ENCODE measurements around the gene SNX6.
"Not testable (repeated sequence)": the region's sequence is repeated elsewhere in the genome, so short reads cannot be mapped to it uniquely, and the experiment has no call there.

The SNX6 gene

GRCh38 chr14:34562037-34562775 is 67.7 kb downstream of the SNX6 start:
- DNase-seq = not testable (repeated sequence)

DNA sequence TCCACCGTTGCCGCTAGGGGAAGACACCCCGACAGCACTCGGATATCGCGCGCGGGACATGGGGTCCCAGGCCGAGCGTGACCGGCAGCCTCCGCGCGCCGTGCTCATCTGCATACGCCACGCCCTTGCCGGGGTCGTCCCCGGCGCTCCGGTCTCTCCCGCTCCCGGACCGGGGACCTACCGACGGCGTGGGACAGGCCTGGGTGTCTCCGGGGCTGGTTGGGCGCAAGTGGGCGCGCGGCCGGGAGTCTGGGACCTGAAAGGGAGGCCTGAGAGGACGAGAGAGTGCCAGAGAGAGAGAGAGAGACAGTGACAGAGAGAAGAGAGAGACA is 73.5 kb downstream of the SNX6 start:
- not testable (repeated sequence) for DNase-seq

DNA sequence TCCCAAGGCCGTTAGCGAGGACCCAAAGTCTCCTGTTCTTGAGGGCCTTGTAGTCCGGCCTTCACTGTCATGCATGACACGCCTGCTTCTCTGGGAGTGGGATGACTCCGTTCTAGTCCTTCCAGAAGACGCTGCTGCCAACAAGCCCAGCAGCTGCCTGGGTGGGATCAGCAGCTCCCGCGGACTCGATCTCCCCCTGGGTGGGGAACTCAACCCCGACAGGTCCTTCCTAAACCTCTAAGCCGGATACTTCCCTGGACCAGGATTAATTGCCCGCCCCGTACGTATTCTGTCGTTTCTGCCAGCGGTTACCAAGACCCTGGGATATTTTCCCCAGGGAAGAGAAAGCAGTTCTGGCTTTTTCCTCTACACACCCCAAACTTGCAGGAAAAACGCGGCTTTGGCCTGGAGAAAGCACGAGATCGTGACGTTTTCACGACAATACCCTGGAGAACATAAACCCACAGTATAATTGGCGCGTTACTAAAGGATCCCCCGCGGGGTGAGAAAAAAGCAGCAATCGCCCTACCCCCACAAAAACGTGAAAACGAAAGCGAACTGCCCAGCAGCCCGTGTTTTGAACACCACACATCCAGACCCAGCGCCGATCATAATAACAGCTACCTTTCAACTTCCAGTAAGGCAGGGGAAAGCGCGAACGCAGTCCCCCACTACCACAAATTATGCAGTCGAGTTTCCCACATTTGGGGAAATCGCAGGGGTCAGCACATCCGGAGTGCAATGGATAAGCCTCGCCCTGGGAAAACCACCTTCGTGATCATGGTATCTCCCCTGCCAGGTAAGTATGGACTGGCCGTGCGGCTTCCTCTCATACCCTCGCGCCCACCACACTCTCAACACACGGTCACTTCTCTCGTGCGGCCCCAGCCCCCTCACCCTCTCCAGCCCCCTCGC is 74.1 kb downstream of the SNX6 start:
- DNase-seq = not testable (repeated sequence)

GRCh38 chr14:34554540-34555250 is 75.3 kb downstream of the SNX6 start:
- DNase-seq = no peak

GRCh38 chr14:34549276-34549966 is 80.5 kb downstream of the SNX6 start:
- DNase-seq = not testable (repeated sequence)

GRCh38 chr14:34548472-34548981 is 81.4 kb downstream of the SNX6 start:
- DNase-seq = no peak

DNA sequence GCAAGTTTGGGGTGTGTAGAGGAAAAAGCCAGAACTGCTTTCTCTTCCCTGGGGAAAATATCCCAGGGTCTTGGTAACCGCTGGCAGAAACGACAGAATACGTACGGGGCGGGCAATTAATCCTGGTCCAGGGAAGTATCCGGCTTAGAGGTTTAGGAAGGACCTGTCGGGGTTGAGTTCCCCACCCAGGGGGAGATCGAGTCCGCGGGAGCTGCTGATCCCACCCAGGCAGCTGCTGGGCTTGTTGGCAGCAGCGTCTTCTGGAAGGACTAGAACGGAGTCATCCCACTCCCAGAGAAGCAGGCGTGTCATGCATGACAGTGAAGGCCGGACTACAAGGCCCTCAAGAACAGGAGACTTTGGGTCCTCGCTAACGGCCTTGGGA is 82.8 kb downstream of the SNX6 start:
- DNase-seq = not testable (repeated sequence)

DNA sequence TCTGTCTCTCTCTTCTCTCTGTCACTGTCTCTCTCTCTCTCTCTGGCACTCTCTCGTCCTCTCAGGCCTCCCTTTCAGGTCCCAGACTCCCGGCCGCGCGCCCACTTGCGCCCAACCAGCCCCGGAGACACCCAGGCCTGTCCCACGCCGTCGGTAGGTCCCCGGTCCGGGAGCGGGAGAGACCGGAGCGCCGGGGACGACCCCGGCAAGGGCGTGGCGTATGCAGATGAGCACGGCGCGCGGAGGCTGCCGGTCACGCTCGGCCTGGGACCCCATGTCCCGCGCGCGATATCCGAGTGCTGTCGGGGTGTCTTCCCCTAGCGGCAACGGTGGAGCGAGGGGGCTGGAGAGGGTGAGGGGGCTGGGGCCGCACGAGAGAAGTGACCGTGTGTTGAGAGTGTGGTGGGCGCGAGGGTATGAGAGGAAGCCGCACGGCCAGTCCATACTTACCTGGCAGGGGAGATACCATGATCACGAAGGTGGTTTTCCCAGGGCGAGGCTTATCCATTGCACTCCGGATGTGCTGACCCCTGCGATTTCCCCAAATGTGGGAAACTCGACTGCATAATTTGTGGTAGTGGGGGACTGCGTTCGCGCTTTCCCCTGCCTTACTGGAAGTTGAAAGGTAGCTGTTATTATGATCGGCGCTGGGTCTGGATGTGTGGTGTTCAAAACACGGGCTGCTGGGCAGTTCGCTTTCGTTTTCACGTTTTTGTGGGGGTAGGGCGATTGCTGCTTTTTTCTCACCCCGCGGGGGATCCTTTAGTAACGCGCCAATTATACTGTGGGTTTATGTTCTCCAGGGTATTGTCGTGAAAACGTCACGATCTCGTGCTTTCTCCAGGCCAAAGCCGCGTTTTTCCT is 83.4 kb downstream of the SNX6 start:
- not testable (repeated sequence) for DNase-seq

- DNase-seq = not testable (repeated sequence)
Measured at GRCh38 chr14:34540181-34541059, 89.5 kb downstream of the SNX6 start.

- DNase-seq = no peak
Measured at GRCh38 chr14:34539407-34540180, 90.4 kb downstream of the SNX6 start, which contains the start of gene EAPP. TSS of gene EAPP (minus strand) at chr14:34539701. CDS start at chr14:34539628, 73 bp downstream.

- DNase-seq = no peak
Measured at GRCh38 chr14:34538871-34539406, 91.0 kb downstream of the SNX6 start.

GRCh38 chr14:34538096-34538495 is 91.9 kb downstream of the SNX6 start:
- DNase-seq = not testable (repeated sequence)

DNA sequence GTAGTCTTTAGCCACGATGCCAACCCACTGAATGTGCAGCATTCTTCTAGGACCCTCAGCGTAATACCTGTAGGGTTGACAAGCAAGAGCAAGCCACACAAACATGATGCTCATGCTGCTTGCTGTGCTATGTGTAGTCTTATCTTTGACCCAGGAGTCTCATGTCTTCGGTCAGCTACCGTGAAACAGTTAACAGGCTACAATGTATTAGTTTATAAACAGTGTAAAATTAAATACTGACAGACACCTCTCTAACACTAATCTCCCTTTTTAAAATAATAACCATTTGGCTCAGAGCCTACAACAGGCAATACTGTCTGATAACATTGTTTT is 92.3 kb downstream of the SNX6 start:
- DNase-seq = no peak

DNA sequence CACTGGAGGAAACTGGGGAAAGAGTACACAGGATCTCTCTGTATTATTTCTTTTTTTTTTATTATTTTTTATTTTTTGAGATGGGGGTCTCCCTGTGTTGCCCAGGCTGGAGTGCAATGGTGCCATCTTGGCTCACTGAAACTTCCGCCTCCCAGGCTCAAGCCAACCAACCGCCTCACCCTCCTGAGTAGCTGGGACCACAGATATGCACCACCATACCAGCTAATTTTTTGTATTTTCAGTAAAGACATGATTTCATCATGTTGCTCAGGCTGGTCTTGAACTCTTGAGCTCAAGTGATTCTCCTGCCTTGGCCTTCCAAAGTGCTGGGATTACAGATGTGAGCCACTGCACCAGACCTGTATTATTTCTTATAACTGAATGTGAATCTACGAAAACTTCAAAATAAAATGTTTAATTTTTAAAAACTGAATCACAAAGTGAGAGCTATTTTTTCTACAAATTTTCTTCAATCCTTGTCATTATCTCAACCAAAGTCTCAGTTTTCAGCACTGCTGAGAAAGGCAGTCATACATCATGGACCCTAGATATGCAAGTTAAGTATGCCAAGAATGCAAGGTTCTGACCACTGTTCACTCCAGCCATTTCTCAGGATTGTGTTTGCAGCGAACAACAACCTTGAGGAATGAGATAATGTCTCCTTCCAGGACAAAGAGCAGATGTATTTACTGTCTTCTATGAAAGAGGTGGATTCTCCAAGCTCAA is 92.8 kb downstream of the SNX6 start:
- no peak for DNase-seq

DNA sequence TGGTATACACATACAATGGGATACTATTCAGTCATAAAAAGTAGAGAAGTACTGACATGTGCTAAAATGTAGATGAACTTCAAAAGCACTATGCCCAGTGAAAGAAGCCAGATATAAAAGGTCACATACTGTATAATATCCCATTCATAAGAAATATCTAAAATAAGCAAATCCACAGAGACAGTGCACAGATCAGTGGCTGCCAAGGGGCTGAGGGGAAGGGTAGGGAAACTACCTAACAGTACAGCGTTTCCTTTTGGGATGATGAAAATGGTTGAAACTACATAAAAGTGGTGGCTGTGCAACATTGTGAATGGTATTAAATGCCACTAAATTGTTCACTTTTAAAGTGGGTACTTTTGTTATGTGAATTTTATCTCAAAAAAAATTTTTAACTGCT is 102.4 kb downstream of the SNX6 start:
- DNase-seq = no peak

DNA sequence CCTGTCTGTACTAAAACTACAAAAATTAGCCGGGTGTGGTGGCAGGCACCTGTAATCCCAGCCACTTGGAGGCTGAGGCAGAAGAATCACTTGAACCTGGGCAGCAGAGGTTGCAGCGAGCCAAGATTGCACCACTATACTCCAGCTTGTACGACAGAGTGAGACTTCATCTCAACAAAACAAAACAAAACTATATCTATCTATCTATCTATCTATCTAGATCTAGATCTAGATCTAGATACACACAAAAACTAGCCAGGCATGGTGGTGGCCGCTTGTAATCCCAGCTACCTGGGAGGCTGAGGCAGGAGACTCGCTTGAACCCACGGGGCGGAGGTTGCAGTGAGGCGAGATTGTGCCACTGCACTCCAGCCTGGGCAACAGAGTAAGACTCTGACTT is 105.7 kb downstream of the SNX6 start:
- not testable (repeated sequence) for DNase-seq

DNA sequence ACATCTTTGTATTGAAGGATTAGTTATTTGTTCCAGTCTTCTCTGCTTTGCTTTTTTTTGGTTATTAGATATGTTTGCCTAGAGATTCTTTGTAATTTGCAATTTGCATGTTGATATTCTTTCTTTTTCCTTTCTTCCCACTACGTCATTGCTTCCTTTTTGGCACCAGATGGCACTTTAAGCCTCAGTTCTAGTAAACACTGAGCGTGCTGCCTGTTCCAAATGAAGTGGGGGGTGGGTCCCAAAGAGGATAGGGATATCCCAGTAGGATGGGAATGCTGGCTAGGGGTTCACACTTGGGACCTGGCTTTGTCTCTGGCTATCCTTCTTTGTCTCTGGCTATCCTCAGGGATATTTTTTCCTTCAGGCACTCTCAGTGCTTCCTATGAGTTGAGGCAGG is 107.5 kb downstream of the SNX6 start:
- DNase-seq = no peak

DNA sequence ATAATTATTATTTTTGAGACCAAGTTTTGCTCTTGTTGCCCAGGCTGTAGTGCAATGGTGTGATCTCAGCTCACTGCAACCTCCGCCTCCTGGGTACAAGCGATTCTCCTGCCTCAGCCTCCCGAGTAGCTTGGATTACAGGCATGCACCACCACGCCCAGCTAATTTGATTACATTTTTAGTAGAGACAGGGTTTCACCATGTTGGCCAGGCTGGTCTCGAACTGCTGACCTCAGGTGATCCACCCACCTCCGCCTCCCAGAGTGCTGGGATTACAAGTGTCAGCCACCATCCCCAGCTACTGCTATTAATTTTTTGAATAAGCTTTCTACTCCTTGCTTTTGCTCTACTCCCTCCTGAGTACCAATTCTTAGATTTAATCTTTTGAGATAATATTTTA is 108.9 kb downstream of the SNX6 start:
- DNase-seq = not testable (repeated sequence)

Data from amniotic stem cell (primary cell).